C4-2B (cell line): ENCODE measurements around the gene OSGIN1.

Source experiments
- CTCF ChIP-seq: fragments of 450-650 bp; conservative IDR thresholded peaks from 2 replicates; pipeline ENCODE4 v1.5.1; 2017; ENCODE audit warnings: mild to moderate bottlenecking
- ZFX ChIP-seq: fragments of 450-650 bp; IDR thresholded peaks from 2 replicates; pipeline ENCODE4 v1.6.1; 2017

DNA sequence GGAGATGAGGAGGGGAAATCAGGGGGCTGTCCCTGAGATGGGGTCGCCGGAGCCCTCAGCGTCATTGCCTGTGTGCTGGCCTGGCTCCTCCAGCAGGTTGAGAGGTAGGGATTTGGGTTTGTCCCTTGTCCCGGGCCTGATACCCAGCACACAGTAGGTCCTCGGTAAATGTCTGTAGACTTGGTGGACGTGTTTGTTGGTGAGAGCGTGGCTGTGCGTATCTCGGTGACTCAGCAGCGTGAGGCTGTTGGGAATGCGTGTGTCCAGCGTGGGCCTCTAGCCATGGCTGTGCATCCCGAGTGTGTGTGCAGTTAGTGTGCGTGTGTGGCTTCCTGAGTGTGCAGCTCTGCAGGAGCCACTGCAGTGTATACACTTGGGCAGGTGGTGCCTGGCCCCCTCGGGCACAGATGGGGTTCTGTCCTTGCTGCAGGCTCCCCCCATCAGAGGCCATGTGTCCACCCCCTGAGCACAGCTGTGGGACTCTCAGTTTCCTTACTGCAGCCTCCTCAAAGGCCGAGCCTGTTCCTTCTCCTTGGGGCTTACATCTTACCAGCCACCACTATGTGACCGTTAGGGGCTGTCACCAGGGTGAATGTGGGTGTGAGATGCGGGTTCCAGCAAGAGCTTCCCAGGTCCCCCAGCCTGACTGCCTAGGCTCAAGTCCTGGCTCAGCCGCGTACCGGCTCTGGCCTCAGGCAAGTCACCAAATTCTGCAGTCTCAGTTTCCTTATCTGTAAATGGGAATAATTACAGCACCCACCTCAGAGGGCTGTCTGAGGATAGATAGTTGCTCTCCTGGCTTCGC lies 20.7 kb downstream of the OSGIN1 start:
- TF ChIP-seq CTCF (no peak), ZFX (no peak)
